Parietal lobe (tissue), 1 donor: Measurements from ENCODE around the gene TMTC1. TPM values are rescaled to one million over a fixed set of nuclear protein-coding genes. Genes with fewer than 3 reads are reported as not detected.

ENCODE experiments used
- total RNA-seq: library from RNA; depleted of rRNA; stranded (reverse); fragments of >200 nt; gene quantifications from one replicate; pipeline ENCODE4 v1.2.3, GENCODE V29; 2014

The TMTC1 gene
- 38.2 TPM for total RNA-seq

GRCh38 chr12:29783773-29784666 is at the start of gene TMTC1:
TMTC1 (minus strand) TSS chr12:29783942; CDS start chr12:29783751, 191 bp downstream.

GRCh38 chr12:29497588-29497987 is 286.2 kb downstream of the TMTC1 start, which contains the start of gene OVCH1:
OVCH1 (minus strand) TSS chr12:29497686; CDS start chr12:29497686, 0 bp downstream.

